Measurements from ENCODE around the gene OR4K1. TPM values are rescaled to one million over a fixed set of nuclear protein-coding genes. Genes with fewer than 3 reads are reported as not detected.
A peak's percentile ranks its signal among the peaks of the same experiment; 100 is the strongest.
"Not testable (repeated sequence)": the region's sequence is repeated elsewhere in the genome, so short reads cannot be mapped to it uniquely, and the experiment has no call there.

The OR4K1 gene
- total RNA-seq, 1 experiment from 2014 or later, result not detected

GRCh38 chr14:19941668-19942067 lies 11.0 kb downstream of the OR4K1 start:
- Histone ChIP-seq H3K9me3 (ENCODE audit: low read length) (no peaks in the 10 kb centered on the region), H4K20me1 (ENCODE audit: low read length) (no peaks in the 10 kb centered on the region), H3K36me3 (ENCODE audit: low read depth, low read length) (no peaks in the 10 kb centered on the region), H3K27ac (ENCODE audit: low read length) (no peak overlapping the region), H3K9ac (ENCODE audit: low read length) (no peak overlapping the region), H3K4me3 (ENCODE audit: low read length) (no peak overlapping the region), H3K9me2 (replicated peaks; ENCODE audit: low read length) (no peaks in the 10 kb centered on the region), H3K79me2 (ENCODE audit: low read length) (no peaks in the 10 kb centered on the region), H3K4me1 (ENCODE audit: insufficient read depth, low read length) (no peaks in the 10 kb centered on the region), H3K4me2 (ENCODE audit: low read length) (no peak overlapping the region), H2AFZ (ENCODE audit: low read length) (no peak overlapping the region), H3F3A (ENCODE audit: low read length, unreplicated experiment) (no peaks in the 10 kb centered on the region), H3K27me3 (ENCODE audit: low read length) (no peaks in the 10 kb centered on the region)
- ATAC-seq (no peak), DNase-seq (no peak)
- ChIA-PET POLR2A (ENCODE audit: unreplicated experiment) (no interaction called here), CTCF (no interaction called here)
- intact Hi-C loops (cut with micrococcal nuclease), result no loop called here
- BruUV-seq (replicated peaks), result no TSS peak
- TF ChIP-seq, protein P1, sequence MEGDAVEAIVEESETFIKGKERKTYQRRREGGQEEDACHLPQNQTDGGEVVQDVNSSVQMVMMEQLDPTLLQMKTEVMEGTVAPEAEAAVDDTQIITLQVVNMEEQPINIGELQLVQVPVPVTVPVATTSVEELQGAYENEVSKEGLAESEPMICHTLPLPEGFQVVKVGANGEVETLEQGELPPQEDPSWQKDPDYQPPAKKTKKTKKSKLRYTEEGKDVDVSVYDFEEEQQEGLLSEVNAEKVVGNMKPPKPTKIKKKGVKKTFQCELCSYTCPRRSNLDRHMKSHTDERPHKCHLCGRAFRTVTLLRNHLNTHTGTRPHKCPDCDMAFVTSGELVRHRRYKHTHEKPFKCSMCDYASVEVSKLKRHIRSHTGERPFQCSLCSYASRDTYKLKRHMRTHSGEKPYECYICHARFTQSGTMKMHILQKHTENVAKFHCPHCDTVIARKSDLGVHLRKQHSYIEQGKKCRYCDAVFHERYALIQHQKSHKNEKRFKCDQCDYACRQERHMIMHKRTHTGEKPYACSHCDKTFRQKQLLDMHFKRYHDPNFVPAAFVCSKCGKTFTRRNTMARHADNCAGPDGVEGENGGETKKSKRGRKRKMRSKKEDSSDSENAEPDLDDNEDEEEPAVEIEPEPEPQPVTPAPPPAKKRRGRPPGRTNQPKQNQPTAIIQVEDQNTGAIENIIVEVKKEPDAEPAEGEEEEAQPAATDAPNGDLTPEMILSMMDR (conservative IDR thresholded peaks at IDR 0.05; ENCODE audit: low read depth, low read length), result no peak
- no peak for TF ChIP-seq EZH2phosphoT487 (IDR thresholded peaks at IDR 0.05; ENCODE audit: borderline replicate concordance, low read length)
- TF ChIP-seq EZH2 (IDR thresholded peaks at IDR 0.05; ENCODE audit: low read length, unreplicated experiment), result no peak

DNA sequence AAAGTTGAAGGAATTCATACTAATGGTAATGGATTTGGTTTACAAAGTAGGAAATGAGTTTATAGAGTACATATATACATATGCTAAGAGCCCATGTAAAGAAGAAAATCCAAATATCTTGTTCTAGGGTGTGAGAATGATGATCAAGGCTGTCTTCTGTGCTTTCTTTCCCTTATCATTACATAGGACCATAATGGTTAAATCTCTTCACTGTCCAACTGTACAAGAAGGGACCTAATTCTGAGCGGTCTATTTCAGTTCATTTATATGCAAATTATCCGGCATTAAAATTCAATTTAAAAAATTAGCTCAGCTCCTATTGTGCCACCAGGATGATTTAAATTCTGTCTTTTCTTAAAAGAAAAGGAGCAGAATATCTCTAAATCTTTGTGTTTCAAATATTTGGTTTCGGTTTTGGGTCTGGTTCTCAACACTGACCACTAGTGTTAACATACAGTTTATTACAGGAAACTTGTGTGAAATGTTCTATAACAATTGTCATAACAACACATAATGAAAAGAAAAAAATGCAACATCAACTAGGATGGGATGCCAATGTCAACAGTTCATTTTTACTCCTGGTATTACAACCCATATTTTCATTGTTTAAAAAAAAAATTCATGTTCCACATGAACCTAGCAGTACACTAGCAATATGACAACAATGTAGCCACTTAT lies 16.8 kb downstream of the OR4K1 start:
- BruUV-seq (replicated peaks), result no TSS peak
- no peaks in the 10 kb centered on the region for H3K36me3 ChIP-seq (ENCODE audit: low read depth, low read length)
- ChIA-PET CTCF (no interaction called here), POLR2A (ENCODE audit: unreplicated experiment) (no interaction called here)
- DNase-seq (peak; percentile 32), ATAC-seq (no peak)
- H3K27ac ChIP-seq (ENCODE audit: low read length), result no peak overlapping the region
- H3K9me2 ChIP-seq (replicated peaks; ENCODE audit: low read length), result no peaks in the 10 kb centered on the region
- intact Hi-C loops (cut with micrococcal nuclease), result no loop called here
- no peaks in the 10 kb centered on the region for H3K79me2 ChIP-seq (ENCODE audit: low read length)
- peak overlapping the region; percentile 33; the same call in 1 of the 2 replicates for H2AFZ ChIP-seq (ENCODE audit: low read length)
- no peaks in the 10 kb centered on the region for H3F3A ChIP-seq (ENCODE audit: low read length, unreplicated experiment)
- peak overlapping the region; percentile 60 for H3K4me2 ChIP-seq (ENCODE audit: low read length)
- H4K20me1 ChIP-seq (ENCODE audit: low read length), result no peaks in the 10 kb centered on the region
- no peaks in the 10 kb centered on the region for H3K4me1 ChIP-seq (ENCODE audit: insufficient read depth, low read length)
- no peak for TF ChIP-seq EZH2 (IDR thresholded peaks at IDR 0.05; ENCODE audit: low read length, unreplicated experiment)
- TF ChIP-seq EZH2phosphoT487 (IDR thresholded peaks at IDR 0.05; ENCODE audit: borderline replicate concordance, low read length), result no peak
- TF ChIP-seq, protein P1 (conservative IDR thresholded peaks at IDR 0.05; ENCODE audit: low read depth, low read length), result peak; percentile 49
- peak overlapping the region; percentile 58; the same call in 1 of the 2 replicates for H3K4me3 ChIP-seq (ENCODE audit: low read length)
- H3K9ac ChIP-seq (ENCODE audit: low read length), result no peak overlapping the region
- 0 out of 2 replicates have a peak, but pooled peaks cover 3% of the 10 kb centered on the region for H3K9me3 ChIP-seq (ENCODE audit: low read length)
- H3K27me3 ChIP-seq (ENCODE audit: low read length), result no peaks in the 10 kb centered on the region; the same call in 1 of the 2 replicates

DNA sequence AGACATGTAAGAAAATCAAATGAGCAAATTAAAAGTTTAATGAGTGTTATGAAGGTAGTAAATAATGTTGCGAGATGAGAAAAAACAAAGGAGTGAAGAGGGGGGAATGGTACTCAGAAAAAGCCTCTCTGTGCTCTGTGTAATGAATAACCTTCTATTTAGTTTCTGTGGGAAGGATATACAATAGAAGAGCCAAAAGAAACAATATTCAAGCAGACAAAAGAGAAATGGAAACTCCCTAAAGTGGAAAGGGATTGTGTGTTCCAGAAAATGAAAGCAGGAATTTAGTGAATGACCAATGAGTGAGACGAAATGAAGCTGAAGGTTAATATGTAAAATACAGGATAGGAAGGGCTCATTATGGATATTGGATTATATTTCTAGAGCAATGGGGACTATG lies 18.5 kb downstream of the OR4K1 start:
- H3F3A ChIP-seq (ENCODE audit: low read length, unreplicated experiment), result no peaks in the 10 kb centered on the region
- H4K20me1 ChIP-seq (ENCODE audit: low read length), result no peaks in the 10 kb centered on the region
- ChIA-PET POLR2A (ENCODE audit: unreplicated experiment) (no interaction called here), CTCF (no interaction called here)
- no peaks in the 10 kb centered on the region; the same call in 1 of the 2 replicates for H3K27me3 ChIP-seq (ENCODE audit: low read length)
- H2AFZ ChIP-seq (ENCODE audit: low read length), result no peak overlapping the region
- intact Hi-C loops (cut with micrococcal nuclease), result no loop called here
- BruUV-seq (replicated peaks), result no TSS peak
- DNase-seq, result no peak
- no peak overlapping the region for H3K4me2 ChIP-seq (ENCODE audit: low read length)
- no peak overlapping the region for H3K4me3 ChIP-seq (ENCODE audit: low read length)
- no peak overlapping the region for H3K27ac ChIP-seq (ENCODE audit: low read length)
- no peaks in the 10 kb centered on the region for H3K79me2 ChIP-seq (ENCODE audit: low read length)
- no peaks in the 10 kb centered on the region for H3K4me1 ChIP-seq (ENCODE audit: insufficient read depth, low read length)
- no peak for ATAC-seq
- H3K9me2 ChIP-seq (replicated peaks; ENCODE audit: low read length), result no peaks in the 10 kb centered on the region
- H3K9ac ChIP-seq (ENCODE audit: low read length), result no peak overlapping the region
- TF ChIP-seq, protein P1 (conservative IDR thresholded peaks at IDR 0.05; ENCODE audit: low read depth, low read length), result no peak
- TF ChIP-seq EZH2phosphoT487 (IDR thresholded peaks at IDR 0.05; ENCODE audit: borderline replicate concordance, low read length) (no peak), EZH2 (IDR thresholded peaks at IDR 0.05; ENCODE audit: low read length, unreplicated experiment) (no peak)
- H3K9me3 ChIP-seq (ENCODE audit: low read length), result 0 out of 2 replicates have a peak, but pooled peaks cover 3% of the 10 kb centered on the region
- no peaks in the 10 kb centered on the region for H3K36me3 ChIP-seq (ENCODE audit: low read depth, low read length)

DNA sequence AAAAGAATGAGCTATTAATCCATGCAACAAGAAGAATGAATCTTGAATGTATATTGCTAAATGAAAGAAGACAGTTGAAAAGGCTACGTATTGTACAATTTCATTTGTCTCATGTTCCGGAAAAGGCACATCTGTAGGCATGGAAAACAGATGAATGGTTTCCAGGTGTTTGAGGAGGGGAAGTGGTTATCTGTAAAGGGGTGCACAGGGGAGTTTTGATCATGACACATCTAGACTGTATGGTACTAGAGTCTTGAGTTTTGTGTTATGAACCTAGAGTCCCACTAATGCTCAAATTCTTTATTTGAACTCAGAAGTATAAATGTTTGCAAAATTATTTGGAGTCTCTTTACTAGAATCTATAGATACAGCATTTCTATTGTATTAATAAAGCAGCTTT lies 39.0 kb downstream of the OR4K1 start:
- H3K9me2 ChIP-seq (replicated peaks; ENCODE audit: low read length); BruUV-seq (replicated peaks); H4K20me1 ChIP-seq (ENCODE audit: low read length); H3K9ac ChIP-seq (ENCODE audit: low read length); H3K4me3 ChIP-seq (ENCODE audit: low read length); H3F3A ChIP-seq (ENCODE audit: low read length, unreplicated experiment); POLR2A ChIA-PET (ENCODE audit: unreplicated experiment); H3K79me2 ChIP-seq (ENCODE audit: low read length); H3K36me3 ChIP-seq (ENCODE audit: low read depth, low read length); H3K4me2 ChIP-seq (ENCODE audit: low read length); H3K4me1 ChIP-seq (ENCODE audit: insufficient read depth, low read length); H2AFZ ChIP-seq (ENCODE audit: low read length); ATAC-seq; H3K9me3 ChIP-seq (ENCODE audit: low read length); H3K27me3 ChIP-seq (ENCODE audit: low read length); H3K27ac ChIP-seq (ENCODE audit: low read length); CTCF ChIA-PET; intact Hi-C loops (cut with micrococcal nuclease); DNase-seq: not testable (repeated sequence)

Data from PC-3 (cell line).